Mesendoderm (in vitro differentiated cells): ENCODE results near the gene LTBP4.
A peak's percentile ranks its signal among the peaks of the same experiment; 100 is the strongest.

Experiments
- DNase-seq: peaks from one replicate; pipeline ENCODE4 v3.0.0; 2013
- H2AK5ac ChIP-seq: 2 replicates; pipeline ENCODE4 v1.6.1; 2013; ENCODE audit warnings: low read length, inconsistent platforms
- H2BK120ac ChIP-seq: 2 replicates; pipeline ENCODE4 v1.6.1; 2013; ENCODE audit warnings: low read depth, mild to moderate bottlenecking, low read length, moderate library complexity, mixed read lengths
- H2BK15ac ChIP-seq: replicated peaks from 2 replicates; pipeline ENCODE4 v1.6.1; 2013; ENCODE audit warnings: low read depth, mild to moderate bottlenecking, moderate library complexity
- H2BK5ac ChIP-seq: 2 replicates; pipeline ENCODE4 v1.6.1; 2013; ENCODE audit warnings: low read length, inconsistent platforms
- H3K18ac ChIP-seq: 2 replicates; pipeline ENCODE4 v1.6.1; 2013; ENCODE audit warnings: mild to moderate bottlenecking, low read length, mixed read lengths
- H3K23ac ChIP-seq: one replicate; pipeline ENCODE4 v1.6.1; 2013; ENCODE audit warnings: low read length
- H3K27ac ChIP-seq: 2 replicates; pipeline ENCODE4 v1.5.1; 2013; ENCODE audit warnings: low read depth, mild to moderate bottlenecking, inconsistent platforms, low read length, moderate library complexity
- H3K27me3 ChIP-seq: 2 replicates; pipeline ENCODE4 v1.6.1; 2013; ENCODE audit warnings: low read length, control low read depth, mild to moderate bottlenecking, inconsistent platforms; ENCODE audit not compliant: insufficient read depth, poor library complexity
- H3K36me3 ChIP-seq: 2 replicates; pipeline ENCODE4 v1.6.1; 2013; ENCODE audit warnings: low read length, inconsistent platforms; ENCODE audit not compliant: control insufficient read depth, insufficient read depth
- H3K4ac ChIP-seq: one replicate; pipeline ENCODE4 v1.6.1; 2013; ENCODE audit warnings: low read depth, mild to moderate bottlenecking, low read length, moderate library complexity
- H3K4me1 ChIP-seq: 2 replicates; pipeline ENCODE4 v1.6.1; 2013; ENCODE audit warnings: low read depth, low read length, inconsistent platforms; ENCODE audit not compliant: control insufficient read depth
- H3K4me2 ChIP-seq: 2 replicates; pipeline ENCODE4 v1.6.1; 2013; ENCODE audit warnings: low read length
- H3K4me3 ChIP-seq: 2 replicates; pipeline ENCODE4 v1.5.1; 2013; ENCODE audit warnings: mild to moderate bottlenecking, low read length
- H3K56ac ChIP-seq: one replicate; pipeline ENCODE4 v1.6.1; 2013; ENCODE audit warnings: low read length
- H3K79me1 ChIP-seq: 2 replicates; pipeline ENCODE4 v1.6.1; 2013; ENCODE audit warnings: low read length, inconsistent platforms
- H3K79me2 ChIP-seq: 2 replicates; pipeline ENCODE4 v1.6.1; 2013; ENCODE audit warnings: mild to moderate bottlenecking, low read length; ENCODE audit not compliant: control insufficient read depth, insufficient read depth
- H3K9ac ChIP-seq: 2 replicates; pipeline ENCODE4 v1.6.1; 2013; ENCODE audit warnings: low read length, inconsistent platforms
- H4K5ac ChIP-seq: one replicate; pipeline ENCODE4 v1.6.1; 2013; ENCODE audit warnings: low read length
- H4K8ac ChIP-seq: one replicate; pipeline ENCODE4 v1.6.1; 2013; ENCODE audit warnings: low read depth, mild to moderate bottlenecking, control low read depth, low read length, moderate library complexity
- WGBS: extraction: QIAGEN DNeasy Blood & Tissue Kit; methylation state at CpG from one replicate; pipeline ENCODE4 v1.1.7; 2013; ENCODE audit warnings: low lambda C conversion rate, missing lambda C conversion rate; ENCODE audit not compliant: insufficient coverage; ENCODE audit errors: extremely low coverage; 5-methylcytosine and 5-hydroxymethylcytosine counted together

Gene LTBP4

GRCh38 chr19:40596608-40597328 lies 4.4 kb upstream of the LTBP4 start:
- Histone ChIP-seq H3K27ac (no peak overlapping the region), H3K79me1 (no peaks in the 10 kb centered on the region), H4K5ac (no peak overlapping the region), H3K4me2 (peak overlapping the region; percentile 10), H3K18ac (no peak overlapping the region), H2BK15ac (no peak overlapping the region), H3K4ac (no peak overlapping the region), H3K4me1 (peaks cover 4% of the 10 kb centered on the region), H2AK5ac (no peak overlapping the region), H3K27me3 (peaks cover 25% of the 10 kb centered on the region), H3K4me3 (no peak overlapping the region), H4K8ac (no peak overlapping the region), H3K23ac (no peak overlapping the region), H3K79me2 (no peaks in the 10 kb centered on the region), H2BK120ac (no peak overlapping the region), H3K9ac (peak overlapping the region; percentile 40), H3K36me3 (no peaks in the 10 kb centered on the region), H2BK5ac (no peak overlapping the region), H3K56ac (peak overlapping the region; percentile 62)
- no peak for DNase-seq
- WGBS, result no CpG with 5 or more reads among the region's 53 CpGs

GRCh38 chr19:40597329-40597838 lies 3.8 kb upstream of the LTBP4 start:
- peaks cover 26% of the 10 kb centered on the region for H3K27me3 ChIP-seq
- no peak overlapping the region for H4K5ac ChIP-seq
- H3K23ac ChIP-seq, result no peak overlapping the region
- peak overlapping the region; percentile 10 for H3K4me2 ChIP-seq
- H3K79me2 ChIP-seq, result no peaks in the 10 kb centered on the region
- no CpG with 5 or more reads among the region's 18 CpGs for WGBS
- H3K9ac ChIP-seq, result peak overlapping the region; percentile 40
- peak overlapping the region; percentile 19 for H3K4me3 ChIP-seq
- H3K27ac ChIP-seq, result no peak overlapping the region
- no peak overlapping the region for H2BK120ac ChIP-seq
- no peak overlapping the region for H4K8ac ChIP-seq
- peaks cover 4% of the 10 kb centered on the region for H3K4me1 ChIP-seq
- no peaks in the 10 kb centered on the region for H3K36me3 ChIP-seq
- no peak overlapping the region for H2AK5ac ChIP-seq
- no peak for DNase-seq
- H3K79me1 ChIP-seq, result no peaks in the 10 kb centered on the region
- peak overlapping the region; percentile 62 for H3K56ac ChIP-seq
- H3K18ac ChIP-seq, result no peak overlapping the region
- no peak overlapping the region for H2BK15ac ChIP-seq
- H2BK5ac ChIP-seq, result no peak overlapping the region
- H3K4ac ChIP-seq, result no peak overlapping the region

- H3K4me3 ChIP-seq, result peak overlapping the region; percentile 39
- peaks cover 12% of the 10 kb centered on the region for H3K4me1 ChIP-seq
- H2BK15ac ChIP-seq, result no peak overlapping the region
- H3K18ac ChIP-seq, result no peak overlapping the region
- H3K4me2 ChIP-seq, result peak overlapping the region; percentile 41
- H3K4ac ChIP-seq, result no peak overlapping the region
- no peak overlapping the region for H4K8ac ChIP-seq
- H3K9ac ChIP-seq, result peak overlapping the region; percentile 52
- H4K5ac ChIP-seq, result no peak overlapping the region
- H3K27ac ChIP-seq, result no peak overlapping the region
- H2AK5ac ChIP-seq, result no peak overlapping the region
- H3K36me3 ChIP-seq, result no peaks in the 10 kb centered on the region
- no CpG with 5 or more reads among the region's 46 CpGs for WGBS
- peak overlapping the region; percentile 72 for H3K56ac ChIP-seq
- H3K79me1 ChIP-seq, result no peaks in the 10 kb centered on the region
- no peak overlapping the region for H2BK120ac ChIP-seq
- H2BK5ac ChIP-seq, result no peak overlapping the region
- DNase-seq, result peak; percentile 92
- no peaks in the 10 kb centered on the region for H3K79me2 ChIP-seq
- no peak overlapping the region for H3K23ac ChIP-seq
- peaks cover 26% of the 10 kb centered on the region for H3K27me3 ChIP-seq
Measured at GRCh38 chr19:40598121-40598917, 2.9 kb upstream of the LTBP4 start.

GRCh38 chr19:40598918-40599307 lies 2.3 kb upstream of the LTBP4 start:
- Histone ChIP-seq H2BK5ac (no peak overlapping the region), H3K36me3 (no peaks in the 10 kb centered on the region), H3K4me3 (no peak overlapping the region), H3K4ac (no peak overlapping the region), H3K56ac (peak overlapping the region; percentile 42), H3K18ac (no peak overlapping the region), H4K8ac (no peak overlapping the region), H3K23ac (no peak overlapping the region), H3K27me3 (peaks cover 26% of the 10 kb centered on the region), H4K5ac (no peak overlapping the region), H3K79me2 (no peaks in the 10 kb centered on the region), H3K27ac (no peak overlapping the region), H2BK15ac (no peak overlapping the region), H3K79me1 (no peaks in the 10 kb centered on the region), H3K9ac (no peak overlapping the region), H3K4me1 (peaks cover 12% of the 10 kb centered on the region), H2AK5ac (no peak overlapping the region), H3K4me2 (no peak overlapping the region), H2BK120ac (no peak overlapping the region)
- no peak for DNase-seq
- no CpG with 5 or more reads among the region's 15 CpGs for whole genome bisulfite sequencing

GRCh38 chr19:40599331-40599901 lies 1.8 kb upstream of the LTBP4 start:
- Histone ChIP-seq H3K23ac (no peak overlapping the region), H3K27me3 (peaks cover 26% of the 10 kb centered on the region), H4K8ac (no peak overlapping the region), H3K4ac (no peak overlapping the region), H3K36me3 (no peaks in the 10 kb centered on the region), H3K18ac (no peak overlapping the region), H3K79me2 (no peaks in the 10 kb centered on the region), H3K4me2 (no peak overlapping the region), H2BK120ac (no peak overlapping the region), H2AK5ac (no peak overlapping the region), H3K79me1 (no peaks in the 10 kb centered on the region), H3K4me1 (peaks cover 12% of the 10 kb centered on the region), H2BK15ac (no peak overlapping the region), H2BK5ac (no peak overlapping the region), H3K4me3 (no peak overlapping the region), H3K56ac (peak overlapping the region; percentile 49), H3K27ac (no peak overlapping the region), H4K5ac (no peak overlapping the region), H3K9ac (peak overlapping the region; percentile 38)
- no CpG with 5 or more reads among the region's 9 CpGs for WGBS
- DNase-seq, result no peak
